A549 treated with AZD2906 at 1 μM for 4 hours (cell line): ENCODE data around the gene SLC16A14. TPM values are rescaled to one million over a fixed set of nuclear protein-coding genes. Genes with fewer than 3 reads are reported as not detected.

Source experiments
- total RNA-seq: library from RNA; stranded (reverse); fragments of 200-300 nt; extraction: Qiagen RNA extraction; gene quantifications from 5 replicates; pipeline ENCODE4 v1.2.3, GENCODE V29; 2022

Gene SLC16A14
- total RNA-seq = 0.64 to 1.1 TPM (median 0.83 TPM) in 5 replicates

GRCh38 chr2:230068651-230069055 lies at the start of gene SLC16A14:
TSS of gene SLC16A14 (minus strand) at chr2:230068924. CDS start at chr2:230059352, 9,572 bp downstream.

Other genes starting within 250 kb of the SLC16A14 start
- gene TRIP12, start 146.9 kb downstream of the SLC16A14 start, total RNA-seq = 70.1 to 130 TPM (median 91.7 TPM) in 5 replicates
- gene FBXO36, start 146.4 kb downstream of the SLC16A14 start, total RNA-seq = 0.93 to 1.7 TPM (median 1.3 TPM) in 5 replicates
- gene SP110, start 151.1 kb upstream of the SLC16A14 start, total RNA-seq = 6.4 to 9.9 TPM (median 7.7 TPM) in 5 replicates
- gene SP140, start 156.8 kb upstream of the SLC16A14 start, total RNA-seq = 0.14 TPM in 1 of 5 replicates, not detected in the others